IMR-90 (cell line): ENCODE data around the gene SLC29A2. TPM values are rescaled to one million over a fixed set of nuclear protein-coding genes. Genes with fewer than 3 reads are reported as not detected.

Experiments used
- ATAC-seq: fragments of 200-7000 bp; cut with Tn5 transposase; 2 replicates; pipeline ENCODE4 v1.9.1; 2020; ENCODE audit warnings: low read depth, mild to moderate bottlenecking, moderate library complexity
- BruUV-seq: library from RNA; stranded (reverse); fragments of 400-500 nt; replicated peaks from 2 replicates; lab custom pipeline; 2021; lab: Mats Ljungman, UMichigan
- CTCF ChIA-PET: fragments of 300-600 bp; formaldehyde crosslinking; extraction: SDS; loops from one replicate; lab custom pipeline; 2021; ENCODE audit warnings: antibody characterized with exemption; lab: Yijun Ruan, JAX
- POLR2A ChIA-PET: fragments of 300-600 bp; sonication (Branson Sonifier 250); formaldehyde crosslinking; loops from one replicate; lab custom pipeline; 2022; ENCODE audit warnings: antibody characterized with exemption; ENCODE audit not compliant: unreplicated experiment; lab: Charles Lee
- DNase-seq: peaks from one replicate; pipeline ENCODE4 v3.0.0; 2013
- H2AFZ ChIP-seq: replicated peaks from 2 replicates; pipeline ENCODE3; 2013; ENCODE audit warnings: low read length, mild to moderate bottlenecking; ENCODE audit not compliant: poor library complexity
- H2AK5ac ChIP-seq: 2 replicates; pipeline ENCODE4 v1.6.1; 2013; ENCODE audit warnings: low read depth, low read length, inconsistent platforms
- H2AK9ac ChIP-seq: replicated peaks from 2 replicates; pipeline ENCODE3; 2013; ENCODE audit warnings: mild to moderate bottlenecking, low read depth, low read length, moderate library complexity; ENCODE audit not compliant: poor library complexity
- H2BK120ac ChIP-seq: 2 replicates; pipeline ENCODE4 v1.6.1; 2013; ENCODE audit warnings: low read depth, low read length, inconsistent platforms
- H2BK15ac ChIP-seq: 3 replicates; pipeline ENCODE4 v1.6.1; 2013; ENCODE audit warnings: low read depth, low read length, inconsistent platforms
- H2BK20ac ChIP-seq: 2 replicates; pipeline ENCODE4 v1.6.1; 2013; ENCODE audit warnings: low read depth, mild to moderate bottlenecking, inconsistent platforms, low read length, moderate library complexity
- H2BK5ac ChIP-seq: 2 replicates; pipeline ENCODE4 v1.6.1; 2013; ENCODE audit warnings: mild to moderate bottlenecking, low read depth, low read length, inconsistent platforms; ENCODE audit not compliant: poor library complexity, severe bottlenecking
- H3K14ac ChIP-seq: replicated peaks from 2 replicates; pipeline ENCODE4 v1.6.1; 2013; ENCODE audit warnings: low read depth, low read length, inconsistent platforms
- H3K18ac ChIP-seq: 2 replicates; pipeline ENCODE4 v1.6.1; 2013; ENCODE audit warnings: low read depth, low read length, control low read depth
- H3K23ac ChIP-seq: 2 replicates; pipeline ENCODE4 v1.6.1; 2013; ENCODE audit warnings: low read depth, low read length, inconsistent platforms
- H3K27ac ChIP-seq: 2 replicates; pipeline ENCODE4 v1.5.1; 2013; ENCODE audit warnings: mild to moderate bottlenecking, control low read depth, low read length; ENCODE audit not compliant: insufficient read depth
- H3K27me3 ChIP-seq: 2 replicates; pipeline ENCODE4 v1.6.1; 2013; ENCODE audit warnings: low read length; ENCODE audit not compliant: control insufficient read depth, insufficient read depth
- H3K36me3 ChIP-seq: 2 replicates; pipeline ENCODE4 v1.6.1; 2013; ENCODE audit warnings: low read length, mixed read lengths; ENCODE audit not compliant: control insufficient read depth, insufficient read depth
- H3K4ac ChIP-seq: 2 replicates; pipeline ENCODE4 v1.6.1; 2013; ENCODE audit warnings: low read depth, low read length, inconsistent platforms
- H3K4me1 ChIP-seq: 2 replicates; pipeline ENCODE4 v1.6.1; 2013; ENCODE audit warnings: low read length, mixed read lengths; ENCODE audit not compliant: control insufficient read depth, insufficient read depth
- H3K4me2 ChIP-seq: 2 replicates; pipeline ENCODE4 v1.6.1; 2013; ENCODE audit warnings: low read depth, mild to moderate bottlenecking, control low read depth, low read length, moderate library complexity
- H3K4me3 ChIP-seq: 2 replicates; pipeline ENCODE4 v1.5.1; 2013; ENCODE audit warnings: low read depth, mild to moderate bottlenecking, control low read depth, low read length, moderate library complexity; ENCODE audit not compliant: insufficient read depth
- H3K56ac ChIP-seq: 2 replicates; pipeline ENCODE4 v1.6.1; 2013; ENCODE audit warnings: low read length, inconsistent platforms; ENCODE audit not compliant: insufficient read depth; ENCODE audit errors: extremely low read depth
- H3K79me1 ChIP-seq, 2 experiments: 2 replicates each; pipeline ENCODE4 v1.6.1; 2013; ENCODE audit warnings: low read length in 2 of 2, inconsistent platforms in 1 of 2, low read depth in 1 of 2
- H3K9ac ChIP-seq: 2 replicates; pipeline ENCODE4 v1.6.1; 2013; ENCODE audit warnings: low read depth, low read length, control low read depth
- H3K9me1 ChIP-seq: 2 replicates; pipeline ENCODE4 v1.6.1; 2013; ENCODE audit warnings: low read length, inconsistent platforms; ENCODE audit not compliant: insufficient read depth
- H3K9me3 ChIP-seq: 2 replicates; pipeline ENCODE4 v1.6.1; 2013; ENCODE audit warnings: low read length; ENCODE audit not compliant: control insufficient read depth, insufficient read depth
- H4K20me1 ChIP-seq: 2 replicates; pipeline ENCODE4 v1.6.1; 2013; ENCODE audit warnings: low read length, inconsistent platforms; ENCODE audit not compliant: insufficient read depth
- H4K5ac ChIP-seq: 2 replicates; pipeline ENCODE4 v1.6.1; 2013; ENCODE audit warnings: mild to moderate bottlenecking, low read depth, low read length, control low read depth
- H4K8ac ChIP-seq, 2 experiments: 2 replicates each; pipeline ENCODE4 v1.6.1; 2013; ENCODE audit warnings: low read depth in 2 of 2, low read length in 2 of 2, control low read depth in 1 of 2, inconsistent platforms in 1 of 2
- H4K91ac ChIP-seq: 2 replicates; pipeline ENCODE4 v1.6.1; 2013; ENCODE audit warnings: low read depth, low read length, inconsistent platforms; ENCODE audit not compliant: insufficient read depth
- BHLHE40 ChIP-seq: fragments of 150-350 bp; IDR thresholded peaks from 2 replicates; pipeline ENCODE4 v1.6.1; 2016; ENCODE audit warnings: mild to moderate bottlenecking, low read depth, low read length
- CEBPB ChIP-seq: IDR thresholded peaks from 2 replicates; pipeline ENCODE4 v1.6.1; 2012; ENCODE audit warnings: low read depth, low read length, improper control_type of control experiment
- CHD1 ChIP-seq: IDR thresholded peaks from 2 replicates; pipeline ENCODE4 v1.6.1; 2012; ENCODE audit warnings: low read depth, low read length, improper control_type of control experiment
- CTCF ChIP-seq: conservative IDR thresholded peaks from 2 replicates; pipeline ENCODE4 v1.5.1; 2012; ENCODE audit warnings: mild to moderate bottlenecking, low read depth, low read length, improper control_type of control experiment
- ELK1 ChIP-seq: fragments of 150-350 bp; IDR thresholded peaks from 2 replicates; pipeline ENCODE4 v1.6.1; 2016; ENCODE audit warnings: low read depth, mild to moderate bottlenecking, low read length, moderate library complexity, borderline replicate concordance
- FOS ChIP-seq: fragments of 150-350 bp; IDR thresholded peaks from 2 replicates; pipeline ENCODE4 v1.6.1; 2016; ENCODE audit warnings: low read depth, low read length
- MAFK ChIP-seq: IDR thresholded peaks from 2 replicates; pipeline ENCODE4 v1.6.1; 2012; ENCODE audit warnings: low read depth, low read length, improper control_type of control experiment
- MAZ ChIP-seq: IDR thresholded peaks from 2 replicates; pipeline ENCODE4 v1.6.1; 2012; ENCODE audit warnings: low read depth, mild to moderate bottlenecking, low read length, improper control_type of control experiment, moderate library complexity, borderline replicate concordance
- MXI1 ChIP-seq: IDR thresholded peaks from 2 replicates; pipeline ENCODE4 v1.6.1; 2012; ENCODE audit warnings: low read depth, mild to moderate bottlenecking, low read length, moderate library complexity, borderline replicate concordance
- NFE2L2 ChIP-seq: fragments of 150-350 bp; IDR thresholded peaks from 2 replicates; pipeline ENCODE4 v1.6.1; 2016; ENCODE audit warnings: low read depth, mild to moderate bottlenecking, low read length
- POLR2A ChIP-seq: IDR thresholded peaks from 2 replicates; pipeline ENCODE4 v1.6.1; 2012; ENCODE audit warnings: mild to moderate bottlenecking, low read depth, low read length
- RAD21 ChIP-seq: IDR thresholded peaks from 2 replicates; pipeline ENCODE4 v1.6.1; 2012; ENCODE audit warnings: low read length, improper control_type of control experiment
- RCOR1 ChIP-seq: IDR thresholded peaks from 2 replicates; pipeline ENCODE4 v1.6.1; 2012; ENCODE audit warnings: mild to moderate bottlenecking, low read length, improper control_type of control experiment; ENCODE audit not compliant: insufficient replicate concordance
- RFX5 ChIP-seq: IDR thresholded peaks from 2 replicates; pipeline ENCODE4 v1.8.0; 2012; ENCODE audit warnings: low read depth, mild to moderate bottlenecking, low read length, moderate library complexity
- SMC3 ChIP-seq: fragments of 150-350 bp; IDR thresholded peaks from 2 replicates; pipeline ENCODE4 v1.6.1; 2016; ENCODE audit warnings: low read depth, mild to moderate bottlenecking, antibody characterized with exemption, low read length, moderate library complexity
- USF2 ChIP-seq: fragments of 150-350 bp; IDR thresholded peaks from 2 replicates; pipeline ENCODE4 v1.6.1; 2017; ENCODE audit warnings: mild to moderate bottlenecking, antibody characterized with exemption, low read length, low read depth
- WGBS, 2 experiments: methylation state at CpG; one replicate each; pipeline versions ENCODE4 v1.1.5 to v1.1.7; 2013; ENCODE audit warnings: missing lambda C conversion rate in 2 of 2; ENCODE audit not compliant: insufficient read length in 1 of 2; ENCODE audit errors: extremely low coverage in 2 of 2; 5-methylcytosine and 5-hydroxymethylcytosine counted together
- dilution Hi-C: fragments of 300-500 bp; cut with HindIII; formaldehyde crosslinking; loops from one replicate; pipeline ENCODE4 v1.14.3; 2018; ENCODE audit warnings: low sequenced_read_pairs; ENCODE audit not compliant: unreplicated experiment
- in situ Hi-C: fragments of 300-500 bp; cut with MboI; formaldehyde crosslinking; loops from 3 replicates; pipeline ENCODE4 v1.14.3; 2019; ENCODE audit warnings: low sequenced_read_pairs, inconsistent platforms, mixed read lengths
- intact Hi-C: fragments of 100-400 bp; cut with micrococcal nuclease; formaldehyde crosslinking; loops from 2 replicates; pipeline ENCODE4 v1.10.0; 2022
- polyA plus RNA-seq, 3 experiments: library from polyadenylated mRNA; depleted of rRNA; stranded (reverse); fragments of >200 nt; gene quantifications; 2 replicates each; pipeline ENCODE4 v1.2.3, GENCODE V29; 2012; ENCODE audit warnings: low replicate concordance in 1 of 3
- total RNA-seq: library from RNA; depleted of rRNA; stranded (reverse); fragments of >200 nt; gene quantifications from 2 replicates; pipeline ENCODE4 v1.2.3, GENCODE V29; 2012

The SLC29A2 gene
- total and polyA plus RNA-seq, 2 of the 4 experiments (the other 2 are of a cell fraction), result under 0.01 to 1.2 TPM

GRCh38 chr11:66360406-66361073, 11.0 kb downstream of the SLC29A2 start:
- Histone ChIP-seq H3K23ac (no peak overlapping the region), H2AK5ac (no peak overlapping the region), H2AK9ac (no peak overlapping the region), H2BK120ac (no peak overlapping the region), H4K5ac (no peak overlapping the region), H3K4me1 (no peaks in the 10 kb centered on the region), H3K36me3 (no peaks in the 10 kb centered on the region), H3K56ac (no peak overlapping the region), H3K79me1 (no peaks in the 10 kb centered on the region), H4K20me1 (no peaks in the 10 kb centered on the region), H3K18ac (no peak overlapping the region), H4K8ac (no peak overlapping the region), H3K4me3 (no peak overlapping the region), H3K9me1 (no peaks in the 10 kb centered on the region), H2BK5ac (no peak overlapping the region), H2BK15ac (no peak overlapping the region), H2BK20ac (no peak overlapping the region), H3K9me3 (no peaks in the 10 kb centered on the region), H3K9ac (no peak overlapping the region), H3K27me3 (peaks cover under 1% of the 10 kb centered on the region; the same call in 1 of the 2 replicates), H4K91ac (no peak overlapping the region), H3K4me2 (no peak overlapping the region), H3K14ac (no peak overlapping the region), H3K4ac (no peak overlapping the region), H2AFZ (no peak overlapping the region), H3K27ac (no peak overlapping the region)
- 97% methylated on average over 7 of the region's 15 CpGs; no CpG with 5 or more reads in 1 of the 2 experiments for WGBS, 2 experiments
- dilution Hi-C loops (no loop called here), in situ Hi-C loops (no loop called here), intact Hi-C loops (no loop called here)
- ChIA-PET POLR2A (no interaction called here), CTCF (no interaction called here)
- no peak for TF ChIP-seq ELK1
- TF ChIP-seq POLR2A, result no peak
- no peak for TF ChIP-seq RAD21
- no peak for TF ChIP-seq CEBPB
- TF ChIP-seq MAZ, result no peak
- no peak for TF ChIP-seq MXI1
- TF ChIP-seq BHLHE40, result no peak
- TF ChIP-seq RCOR1, result no peak
- no peak for TF ChIP-seq CHD1
- TF ChIP-seq SMC3, result no peak
- no peak for TF ChIP-seq CTCF
- no peak for TF ChIP-seq MAFK
- no peak for TF ChIP-seq USF2
- TF ChIP-seq FOS, result no peak
- no peak for TF ChIP-seq RFX5
- no peak for TF ChIP-seq NFE2L2
- DNase-seq (no peak), ATAC-seq (no peak)
- BruUV-seq, result no TSS peak
